ENCODE data around the gene OTOS. TPM values are rescaled to one million over a fixed set of nuclear protein-coding genes. Genes with fewer than 3 reads are reported as not detected.

Gene OTOS
- total RNA-seq, 1 donor from 2014 or later, result not detected

- peaks cover 19% of the 10 kb centered on the region for H3K27me3 ChIP-seq (ENCODE audit: low read depth)
- no peaks in the 10 kb centered on the region for H3K9me3 ChIP-seq
- H3K4me3 ChIP-seq, result no peak overlapping the region
- DNase-seq (no peak), ATAC-seq (no peak)
- intact Hi-C loops (cut with DNase I), result no loop called here
- TF ChIP-seq, protein P1, sequence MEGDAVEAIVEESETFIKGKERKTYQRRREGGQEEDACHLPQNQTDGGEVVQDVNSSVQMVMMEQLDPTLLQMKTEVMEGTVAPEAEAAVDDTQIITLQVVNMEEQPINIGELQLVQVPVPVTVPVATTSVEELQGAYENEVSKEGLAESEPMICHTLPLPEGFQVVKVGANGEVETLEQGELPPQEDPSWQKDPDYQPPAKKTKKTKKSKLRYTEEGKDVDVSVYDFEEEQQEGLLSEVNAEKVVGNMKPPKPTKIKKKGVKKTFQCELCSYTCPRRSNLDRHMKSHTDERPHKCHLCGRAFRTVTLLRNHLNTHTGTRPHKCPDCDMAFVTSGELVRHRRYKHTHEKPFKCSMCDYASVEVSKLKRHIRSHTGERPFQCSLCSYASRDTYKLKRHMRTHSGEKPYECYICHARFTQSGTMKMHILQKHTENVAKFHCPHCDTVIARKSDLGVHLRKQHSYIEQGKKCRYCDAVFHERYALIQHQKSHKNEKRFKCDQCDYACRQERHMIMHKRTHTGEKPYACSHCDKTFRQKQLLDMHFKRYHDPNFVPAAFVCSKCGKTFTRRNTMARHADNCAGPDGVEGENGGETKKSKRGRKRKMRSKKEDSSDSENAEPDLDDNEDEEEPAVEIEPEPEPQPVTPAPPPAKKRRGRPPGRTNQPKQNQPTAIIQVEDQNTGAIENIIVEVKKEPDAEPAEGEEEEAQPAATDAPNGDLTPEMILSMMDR (IDR thresholded peaks at IDR 0.05), result no peak
- H3K36me3 ChIP-seq, result no peaks in the 10 kb centered on the region
- H3K4me1 ChIP-seq, result no peaks in the 10 kb centered on the region
- no peak overlapping the region for H3K27ac ChIP-seq
Measured at GRCh38 chr2:240179186-240179815, 38.8 kb upstream of the OTOS start.

- H3K4me3 ChIP-seq, result no peak overlapping the region
- no peaks in the 10 kb centered on the region for H3K9me3 ChIP-seq
- H3K27ac ChIP-seq, result no peak overlapping the region
- H3K36me3 ChIP-seq, result no peaks in the 10 kb centered on the region
- no peaks in the 10 kb centered on the region for H3K4me1 ChIP-seq
- peaks cover 19% of the 10 kb centered on the region for H3K27me3 ChIP-seq (ENCODE audit: low read depth)
- TF ChIP-seq, protein P1 (IDR thresholded peaks at IDR 0.05), result no peak
- DNase-seq (no peak), ATAC-seq (no peak)
- intact Hi-C loops (cut with DNase I), result no loop called here
Measured at GRCh38 chr2:240178564-240178963, 38.1 kb upstream of the OTOS start.

GRCh38 chr2:240174496-240174895 is 34.0 kb upstream of the OTOS start:
- ATAC-seq (no peak), DNase-seq (no peak)
- Histone ChIP-seq H3K9me3 (no peaks in the 10 kb centered on the region), H3K36me3 (no peaks in the 10 kb centered on the region), H3K4me1 (no peaks in the 10 kb centered on the region), H3K4me3 (no peak overlapping the region), H3K27ac (no peak overlapping the region), H3K27me3 (ENCODE audit: low read depth) (peaks cover 17% of the 10 kb centered on the region)
- TF ChIP-seq, protein P1 (IDR thresholded peaks at IDR 0.05), result no peak
- intact Hi-C loops (cut with DNase I), result no loop called here

- no peak for ATAC-seq
- Histone ChIP-seq H3K27me3 (ENCODE audit: low read depth) (peaks cover 4% of the 10 kb centered on the region), H3K27ac (no peak overlapping the region), H3K36me3 (no peaks in the 10 kb centered on the region), H3K4me3 (no peak overlapping the region), H3K9me3 (no peaks in the 10 kb centered on the region), H3K4me1 (no peaks in the 10 kb centered on the region)
- intact Hi-C loops (cut with DNase I), result no loop called here
- DNase-seq, result no peak
- TF ChIP-seq, protein P1 (IDR thresholded peaks at IDR 0.05), result no peak
Measured at GRCh38 chr2:240172071-240172895, 31.8 kb upstream of the OTOS start.

- intact Hi-C loops (cut with DNase I), result no loop called here
- H3K27me3 ChIP-seq (ENCODE audit: low read depth), result peaks cover 15% of the 10 kb centered on the region
- H3K36me3 ChIP-seq, result no peaks in the 10 kb centered on the region
- no peaks in the 10 kb centered on the region for H3K4me1 ChIP-seq
- no peak for DNase-seq
- TF ChIP-seq, protein P1 (IDR thresholded peaks at IDR 0.05), result no peak
- no peak for ATAC-seq
- no peak overlapping the region for H3K4me3 ChIP-seq
- H3K27ac ChIP-seq, result no peak overlapping the region
- no peaks in the 10 kb centered on the region for H3K9me3 ChIP-seq
Measured at GRCh38 chr2:240170883-240171282, 30.4 kb upstream of the OTOS start.

All from lower lobe of right lung (tissue), 2 donors.